ENCODE results near the gene SH2D7. TPM values are rescaled to one million over a fixed set of nuclear protein-coding genes. Genes with fewer than 3 reads are reported as not detected.
A peak's percentile ranks its signal among the peaks of the same experiment; 100 is the strongest.

SH2D7 gene
- total RNA-seq, 1 donor from 2014 or later = not detected

DNA sequence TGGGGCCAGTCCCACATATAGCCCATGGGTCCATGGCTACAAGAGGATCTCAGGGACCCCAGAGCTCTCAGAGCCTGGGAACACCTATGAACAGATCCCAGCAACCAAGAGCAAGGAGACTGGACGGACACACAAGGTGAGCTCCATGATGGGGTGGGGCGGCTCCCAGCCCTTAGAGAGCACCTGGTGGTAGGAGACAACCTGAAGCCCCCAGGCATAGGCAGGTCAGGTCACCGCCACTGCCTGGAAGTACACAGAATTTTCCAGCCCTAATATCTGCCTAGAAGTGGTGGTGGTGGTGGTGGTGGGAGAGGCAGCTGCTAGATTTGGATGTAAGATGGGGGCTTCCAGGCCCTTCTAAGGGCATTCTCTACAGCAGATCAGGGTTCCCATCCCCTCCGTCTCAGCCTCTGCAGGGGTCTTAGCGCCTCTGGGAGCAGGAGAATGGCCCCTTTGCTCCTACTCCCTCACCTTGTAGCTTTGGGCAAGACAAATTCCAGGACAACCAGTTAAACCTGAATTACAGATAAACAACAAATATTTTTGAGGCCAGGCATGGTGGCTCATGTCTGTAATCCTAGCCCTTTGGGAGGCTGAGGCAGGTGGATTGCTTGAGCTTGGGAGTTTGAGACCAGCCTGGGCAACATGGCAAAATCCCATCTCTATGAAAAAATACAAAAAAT lies 9.2 kb downstream of the SH2D7 start:
- no peak for DNase-seq (ENCODE audit: extremely low spot score, unreplicated experiment)
- Mint-ChIP-seq H3K36me3 (no peaks in the 10 kb centered on the region), H3K27me3 (no peaks in the 10 kb centered on the region), H3K4me3 (peak overlapping the region; percentile 31), H3K27ac (peak overlapping the region; percentile 80), H3K4me1 (ENCODE audit: unreplicated experiment) (peaks cover 9% of the 10 kb centered on the region), H3K9me3 (no peaks in the 10 kb centered on the region)
- no peak for TF ChIP-seq CTCF (conservative IDR thresholded peaks at IDR 0.05)

- H3K4me3 Mint-ChIP-seq = no peak overlapping the region
- H3K36me3 Mint-ChIP-seq = no peaks in the 10 kb centered on the region
- H3K27me3 Mint-ChIP-seq = no peaks in the 10 kb centered on the region
- H3K27ac Mint-ChIP-seq = peak overlapping the region; percentile 80
- no peak for TF ChIP-seq CTCF (conservative IDR thresholded peaks at IDR 0.05)
- H3K9me3 Mint-ChIP-seq = no peaks in the 10 kb centered on the region
- H3K4me1 Mint-ChIP-seq (ENCODE audit: unreplicated experiment) = peaks cover 9% of the 10 kb centered on the region
- DNase-seq (ENCODE audit: extremely low spot score, unreplicated experiment) = no peak
These were observed 9.8 kb downstream of the SH2D7 start for GRCh38 chr15:78102211-78102610.

GRCh38 chr15:78102741-78103140 lies 10.4 kb downstream of the SH2D7 start:
- peaks cover 9% of the 10 kb centered on the region for H3K4me1 Mint-ChIP-seq (ENCODE audit: unreplicated experiment)
- no peaks in the 10 kb centered on the region for H3K9me3 Mint-ChIP-seq
- H3K27me3 Mint-ChIP-seq = no peaks in the 10 kb centered on the region
- no peaks in the 10 kb centered on the region for H3K36me3 Mint-ChIP-seq
- no peak for TF ChIP-seq CTCF (conservative IDR thresholded peaks at IDR 0.05)
- no peak overlapping the region for H3K4me3 Mint-ChIP-seq
- DNase-seq (ENCODE audit: extremely low spot score, unreplicated experiment) = no peak
- H3K27ac Mint-ChIP-seq = no peak overlapping the region

DNA sequence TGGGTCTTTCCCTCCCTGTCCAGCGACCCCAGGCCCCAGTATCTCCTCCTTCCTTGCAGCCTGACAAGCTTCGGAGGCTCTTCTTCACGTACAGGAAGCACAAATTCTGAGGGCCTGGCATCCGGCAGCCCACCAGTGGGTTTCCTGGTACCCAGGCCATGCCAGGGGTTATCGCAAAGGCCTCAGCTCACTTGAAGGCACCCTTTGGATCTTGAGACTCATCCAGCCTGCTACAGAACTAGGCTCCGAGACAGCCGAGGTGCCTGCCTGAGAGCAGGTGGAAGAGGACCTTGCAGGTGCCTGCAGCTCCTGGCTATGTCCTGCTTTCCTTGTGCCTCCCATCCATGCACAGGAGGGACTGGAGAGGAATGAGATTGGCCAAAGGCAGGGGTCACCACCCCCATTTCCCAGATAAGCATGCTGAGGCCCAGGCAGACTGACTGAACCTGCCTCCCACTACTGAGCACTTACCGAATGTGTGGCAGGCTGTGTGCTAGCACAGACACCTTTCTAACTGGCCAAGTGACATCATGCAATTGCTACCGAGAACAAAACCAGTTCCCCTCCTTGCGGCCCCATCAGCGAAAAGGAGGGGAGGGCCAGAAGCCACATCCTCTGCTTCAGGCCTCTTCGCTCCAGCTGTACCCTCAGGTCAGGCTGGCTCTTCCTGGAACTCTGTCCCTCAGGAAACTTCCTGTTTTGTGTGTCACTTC lies 11.2 kb downstream of the SH2D7 start:
- Mint-ChIP-seq H3K9me3 (no peaks in the 10 kb centered on the region), H3K4me3 (no peak overlapping the region), H3K27ac (peak overlapping the region; percentile 3), H3K36me3 (no peaks in the 10 kb centered on the region), H3K27me3 (no peaks in the 10 kb centered on the region), H3K4me1 (ENCODE audit: unreplicated experiment) (peaks cover 9% of the 10 kb centered on the region)
- DNase-seq (ENCODE audit: extremely low spot score, unreplicated experiment) = no peak
- TF ChIP-seq CTCF (conservative IDR thresholded peaks at IDR 0.05) = no peak

GRCh38 chr15:78104119-78104479 lies 11.7 kb downstream of the SH2D7 start:
- Mint-ChIP-seq H3K27me3 (no peaks in the 10 kb centered on the region), H3K9me3 (no peaks in the 10 kb centered on the region), H3K4me3 (no peak overlapping the region), H3K36me3 (no peaks in the 10 kb centered on the region), H3K4me1 (ENCODE audit: unreplicated experiment) (peaks cover 9% of the 10 kb centered on the region), H3K27ac (peak overlapping the region; percentile 3)
- no peak for TF ChIP-seq CTCF (conservative IDR thresholded peaks at IDR 0.05)
- DNase-seq (ENCODE audit: extremely low spot score, unreplicated experiment) = no peak
